ENCODE measurements around the gene RPN1.

DNA sequence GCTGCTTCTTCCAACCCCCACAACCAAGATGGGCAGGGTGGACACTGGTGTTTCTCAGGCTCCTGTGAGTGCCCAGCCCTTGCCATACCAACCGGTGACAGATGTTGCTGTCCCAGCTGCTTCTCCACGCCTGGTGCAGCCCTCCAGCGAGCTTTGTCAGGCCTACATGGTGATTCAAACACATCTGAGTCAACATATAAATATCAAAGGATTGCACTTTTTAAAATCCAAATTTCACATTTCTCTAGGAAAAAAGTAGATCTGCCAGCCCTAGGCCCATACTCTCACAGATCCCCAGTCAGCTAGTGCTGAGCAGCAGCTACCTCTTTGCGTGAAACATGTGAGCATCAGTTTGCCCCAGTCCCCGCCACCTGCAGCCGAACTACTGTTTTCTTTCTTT is 52.7 kb downstream of the RPN1 start:
- TF ChIP-seq, protein P1, sequence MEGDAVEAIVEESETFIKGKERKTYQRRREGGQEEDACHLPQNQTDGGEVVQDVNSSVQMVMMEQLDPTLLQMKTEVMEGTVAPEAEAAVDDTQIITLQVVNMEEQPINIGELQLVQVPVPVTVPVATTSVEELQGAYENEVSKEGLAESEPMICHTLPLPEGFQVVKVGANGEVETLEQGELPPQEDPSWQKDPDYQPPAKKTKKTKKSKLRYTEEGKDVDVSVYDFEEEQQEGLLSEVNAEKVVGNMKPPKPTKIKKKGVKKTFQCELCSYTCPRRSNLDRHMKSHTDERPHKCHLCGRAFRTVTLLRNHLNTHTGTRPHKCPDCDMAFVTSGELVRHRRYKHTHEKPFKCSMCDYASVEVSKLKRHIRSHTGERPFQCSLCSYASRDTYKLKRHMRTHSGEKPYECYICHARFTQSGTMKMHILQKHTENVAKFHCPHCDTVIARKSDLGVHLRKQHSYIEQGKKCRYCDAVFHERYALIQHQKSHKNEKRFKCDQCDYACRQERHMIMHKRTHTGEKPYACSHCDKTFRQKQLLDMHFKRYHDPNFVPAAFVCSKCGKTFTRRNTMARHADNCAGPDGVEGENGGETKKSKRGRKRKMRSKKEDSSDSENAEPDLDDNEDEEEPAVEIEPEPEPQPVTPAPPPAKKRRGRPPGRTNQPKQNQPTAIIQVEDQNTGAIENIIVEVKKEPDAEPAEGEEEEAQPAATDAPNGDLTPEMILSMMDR (IDR thresholded peaks at IDR 0.05) = no peak
- TF ChIP-seq POLR2AphosphoS5 (IDR thresholded peaks at IDR 0.05; ENCODE audit: insufficient read depth in 1 of 2, low read depth in 1 of 2) = no peak
- TF ChIP-seq POLR2A (IDR thresholded peaks at IDR 0.05) = no peak

Measured in vagina (tissue), 2 donors.